ENCODE data around the gene C14orf180.

Gene C14orf180

DNA sequence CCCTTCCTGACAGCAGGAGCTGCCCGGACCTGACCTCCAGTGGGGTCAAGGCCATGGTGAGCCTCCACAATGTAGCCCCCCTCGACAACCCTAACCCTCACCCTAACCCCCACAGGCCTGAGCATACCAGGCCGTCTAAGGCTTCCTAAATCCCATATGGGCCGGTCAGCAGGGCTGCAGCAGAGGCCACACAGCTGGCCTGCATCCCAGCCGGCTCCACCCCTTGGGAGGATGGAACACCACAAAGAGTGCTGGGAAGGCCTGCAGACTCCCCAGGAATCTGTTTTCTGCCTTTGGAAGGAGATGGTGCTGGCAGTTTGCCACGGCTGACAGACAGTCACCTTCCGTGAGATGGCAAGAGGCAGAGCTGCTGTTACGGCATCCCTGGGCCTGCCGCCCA, 22.2 kb downstream of the C14orf180 start:
- TF ChIP-seq, protein P1, sequence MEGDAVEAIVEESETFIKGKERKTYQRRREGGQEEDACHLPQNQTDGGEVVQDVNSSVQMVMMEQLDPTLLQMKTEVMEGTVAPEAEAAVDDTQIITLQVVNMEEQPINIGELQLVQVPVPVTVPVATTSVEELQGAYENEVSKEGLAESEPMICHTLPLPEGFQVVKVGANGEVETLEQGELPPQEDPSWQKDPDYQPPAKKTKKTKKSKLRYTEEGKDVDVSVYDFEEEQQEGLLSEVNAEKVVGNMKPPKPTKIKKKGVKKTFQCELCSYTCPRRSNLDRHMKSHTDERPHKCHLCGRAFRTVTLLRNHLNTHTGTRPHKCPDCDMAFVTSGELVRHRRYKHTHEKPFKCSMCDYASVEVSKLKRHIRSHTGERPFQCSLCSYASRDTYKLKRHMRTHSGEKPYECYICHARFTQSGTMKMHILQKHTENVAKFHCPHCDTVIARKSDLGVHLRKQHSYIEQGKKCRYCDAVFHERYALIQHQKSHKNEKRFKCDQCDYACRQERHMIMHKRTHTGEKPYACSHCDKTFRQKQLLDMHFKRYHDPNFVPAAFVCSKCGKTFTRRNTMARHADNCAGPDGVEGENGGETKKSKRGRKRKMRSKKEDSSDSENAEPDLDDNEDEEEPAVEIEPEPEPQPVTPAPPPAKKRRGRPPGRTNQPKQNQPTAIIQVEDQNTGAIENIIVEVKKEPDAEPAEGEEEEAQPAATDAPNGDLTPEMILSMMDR (IDR thresholded peaks at IDR 0.05; ENCODE audit: insufficient read depth, low read length, missing control alignments), result no peak
- no peak for DNase-seq (ENCODE audit: low read depth, low spot score)
- CTCF ChIA-PET, result interaction anchor here (1.0 kb wide), 1 partner anchor 37 kb away, joined by 3 read pairs; no protein-coding TSS in a partner anchor
- H3K4me3 ChIP-seq (ENCODE audit: low read depth, low read length), result no peak overlapping the region
- POLR2A ChIA-PET, result no interaction called here

DNA sequence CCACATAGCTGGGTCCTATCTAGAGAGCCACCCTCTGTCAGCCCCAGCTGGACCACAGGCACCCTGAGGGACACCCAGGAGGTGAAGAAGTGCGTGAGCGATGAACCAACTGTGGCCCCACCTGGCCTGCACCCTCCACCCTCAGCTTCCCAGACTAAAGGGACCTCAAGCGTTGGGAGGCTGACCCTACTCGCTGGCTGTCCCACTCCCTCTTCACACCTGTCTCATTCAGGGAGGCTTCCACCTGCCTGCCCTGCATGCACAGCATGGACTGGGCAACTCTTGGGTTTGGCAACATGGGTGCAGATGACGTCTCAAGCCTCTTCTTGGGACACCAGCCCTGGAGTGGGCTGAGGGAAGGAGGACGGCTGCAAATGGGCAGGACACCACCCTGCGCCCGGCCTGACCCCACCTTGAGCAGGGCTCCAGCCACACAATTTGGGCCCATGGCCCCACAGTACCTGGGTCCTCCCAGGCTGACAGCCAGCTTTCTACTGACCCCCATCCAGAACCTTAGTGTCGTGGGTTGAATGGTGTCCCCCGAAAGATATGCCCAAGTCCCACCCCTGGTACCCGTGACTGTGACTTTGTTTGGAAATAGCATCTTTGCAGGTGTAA, 22.9 kb downstream of the C14orf180 start:
- POLR2A ChIA-PET, result no interaction called here
- CTCF ChIA-PET, result interaction anchor here (1.0 kb wide), 1 partner anchor 38 kb away, joined by 3 read pairs; no protein-coding TSS in a partner anchor
- TF ChIP-seq, protein P1 (IDR thresholded peaks at IDR 0.05; ENCODE audit: insufficient read depth, low read length, missing control alignments), result no peak
- no peak for DNase-seq (ENCODE audit: low read depth, low spot score)
- no peak overlapping the region for H3K4me3 ChIP-seq (ENCODE audit: low read depth, low read length)

DNA sequence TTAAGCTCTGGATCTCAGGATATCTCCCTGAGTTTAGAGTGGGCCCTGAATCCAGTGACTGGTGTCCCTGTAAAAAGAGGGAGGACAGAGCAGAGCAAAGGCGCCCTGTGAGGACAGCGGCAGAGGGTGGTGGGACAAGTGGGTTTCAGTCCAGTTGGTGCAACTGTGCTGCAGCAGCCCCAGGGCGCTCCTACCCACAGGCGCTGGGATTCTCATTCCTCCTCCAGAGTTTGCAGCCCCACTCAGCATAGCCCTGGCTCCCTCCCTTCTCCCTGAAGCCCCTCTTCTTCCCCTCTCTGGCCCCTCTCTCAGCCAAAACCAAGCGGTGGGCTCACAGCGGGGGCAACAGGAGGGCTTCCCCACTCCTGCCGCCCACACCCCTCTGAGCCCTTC, 23.4 kb downstream of the C14orf180 start:
- no peak for DNase-seq (ENCODE audit: low read depth, low spot score)
- CTCF ChIA-PET, result interaction anchor here (1.0 kb wide), 1 partner anchor 39 kb away, joined by 3 read pairs; no protein-coding TSS in a partner anchor
- no peak overlapping the region for H3K4me3 ChIP-seq (ENCODE audit: low read depth, low read length)
- POLR2A ChIA-PET, result no interaction called here
- TF ChIP-seq, protein P1 (IDR thresholded peaks at IDR 0.05; ENCODE audit: insufficient read depth, low read length, missing control alignments), result no peak

DNA sequence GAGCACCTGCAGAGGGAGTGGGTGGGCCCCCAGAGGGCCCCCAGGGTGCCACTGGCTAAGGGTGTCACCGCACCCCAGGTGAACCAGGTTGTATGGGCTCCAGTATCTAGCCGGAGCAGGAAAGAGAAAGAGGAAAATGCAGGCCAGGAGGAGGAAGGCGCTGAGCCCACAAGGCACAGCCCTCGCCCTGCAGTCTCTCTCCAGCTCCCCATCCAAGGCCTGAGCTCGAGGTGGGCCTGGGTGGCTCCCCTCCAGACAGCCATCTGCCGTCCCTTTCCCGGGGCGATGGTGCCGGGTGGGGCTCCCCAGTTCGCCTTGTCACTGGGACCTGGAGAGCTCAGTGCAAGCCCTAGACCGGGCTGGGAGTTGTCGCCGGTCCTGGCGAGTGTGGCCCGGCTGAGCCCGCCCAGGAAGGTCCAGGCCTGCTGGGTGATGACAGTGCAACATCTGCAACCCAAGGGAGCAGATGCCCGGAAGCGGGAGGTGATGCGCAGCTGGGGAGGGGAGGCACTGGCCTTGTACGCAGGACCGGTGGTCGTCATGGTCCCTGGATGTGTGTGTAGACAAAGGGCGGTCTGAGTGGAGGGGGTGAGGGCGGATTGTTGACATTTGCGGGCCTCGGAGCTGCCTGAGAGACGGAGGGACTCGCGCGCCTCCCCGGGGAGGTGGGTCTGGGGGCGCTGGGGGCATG, 24.3 kb downstream of the C14orf180 start:
- ChIA-PET CTCF (no interaction called here), POLR2A (no interaction called here)
- DNase-seq (ENCODE audit: low read depth, low spot score), result no peak
- TF ChIP-seq, protein P1 (IDR thresholded peaks at IDR 0.05; ENCODE audit: insufficient read depth, low read length, missing control alignments), result no peak
- no peak overlapping the region for H3K4me3 ChIP-seq (ENCODE audit: low read depth, low read length)

DNA sequence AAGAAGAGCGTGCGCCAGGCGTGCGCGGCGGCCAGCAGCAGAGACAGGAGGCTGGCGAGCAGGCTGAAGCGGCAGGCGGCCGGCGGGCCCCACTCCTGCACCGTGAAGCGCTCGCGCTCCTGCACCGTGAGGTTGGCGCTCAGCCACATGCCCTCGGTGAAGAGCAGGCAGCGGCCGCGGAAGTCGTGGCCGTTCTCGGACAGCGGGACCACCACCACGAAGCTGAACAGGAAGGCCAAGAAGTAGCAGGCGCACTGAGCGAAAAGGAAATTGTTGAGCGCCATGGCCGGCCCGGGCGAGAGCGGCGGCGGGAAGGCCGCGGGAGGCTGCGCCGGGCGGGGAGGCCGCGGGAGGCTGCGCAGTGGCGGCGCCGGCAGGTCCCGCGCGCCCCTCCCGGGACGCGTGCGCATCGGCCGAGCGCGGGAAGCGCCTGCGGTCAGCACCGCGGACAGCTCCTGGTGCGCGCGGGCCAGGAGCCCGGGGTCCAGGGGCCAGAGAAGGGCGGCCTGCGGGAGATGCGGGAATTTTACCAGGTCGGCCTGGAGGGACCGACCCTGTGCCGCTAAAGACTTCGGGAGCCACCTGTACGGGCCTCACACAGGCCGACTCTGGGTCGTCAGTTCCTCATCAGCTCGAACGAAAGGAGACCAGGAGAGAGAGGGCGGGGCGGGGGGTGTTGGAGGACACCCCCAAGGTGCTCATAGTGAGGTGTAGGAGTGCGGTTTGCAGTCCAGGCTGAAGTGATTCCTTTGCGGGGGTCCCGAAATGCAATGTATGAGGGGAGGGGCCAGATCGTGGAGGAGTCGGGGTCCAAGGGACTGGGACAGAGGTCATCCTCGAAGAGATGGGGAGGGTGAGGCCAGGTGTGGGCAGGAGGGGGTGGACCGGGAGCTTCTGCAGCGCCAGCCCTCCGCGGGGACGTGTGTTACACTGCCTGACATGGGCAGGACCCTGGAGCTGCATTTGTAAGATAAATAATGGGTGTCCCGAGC, 25.2 kb downstream of the C14orf180 start, which contains the start of gene TMEM179:
Gene TMEM179 (minus strand): TSS at position 315 of the 992 bp plus-strand sequence. CDS start 31 bp downstream, at position 284.
- ChIA-PET POLR2A (no interaction called here), CTCF (no interaction called here)

More for the DNA sequence above, 25.2 kb downstream of the C14orf180 start, which contains the start of gene TMEM179:
- no peak for DNase-seq (ENCODE audit: low read depth, low spot score)
- TF ChIP-seq, protein P1 (IDR thresholded peaks at IDR 0.05; ENCODE audit: insufficient read depth, low read length, missing control alignments), result no peak
- no peak within 1 kb of the TSS for H3K4me3 ChIP-seq (ENCODE audit: low read depth, low read length)
